Astrocyte (in vitro differentiated cells and primary cell): ENCODE data around the gene DYNLT5.

Experiments
- EZH2 ChIP-seq: IDR thresholded peaks from 2 replicates; pipeline ENCODE4 v1.6.1; 2012; ENCODE audit warnings: mild to moderate bottlenecking, low read length, inconsistent platforms; ENCODE audit not compliant: insufficient read depth
- TF ChIP-seq, protein P1 (sequence below): IDR thresholded peaks from 2 replicates; pipeline ENCODE4 v1.5.1; 2011; ENCODE audit warnings: low read depth, mild to moderate bottlenecking, inconsistent platforms, low read length, moderate library complexity; ENCODE audit not compliant: insufficient read depth

DNA sequence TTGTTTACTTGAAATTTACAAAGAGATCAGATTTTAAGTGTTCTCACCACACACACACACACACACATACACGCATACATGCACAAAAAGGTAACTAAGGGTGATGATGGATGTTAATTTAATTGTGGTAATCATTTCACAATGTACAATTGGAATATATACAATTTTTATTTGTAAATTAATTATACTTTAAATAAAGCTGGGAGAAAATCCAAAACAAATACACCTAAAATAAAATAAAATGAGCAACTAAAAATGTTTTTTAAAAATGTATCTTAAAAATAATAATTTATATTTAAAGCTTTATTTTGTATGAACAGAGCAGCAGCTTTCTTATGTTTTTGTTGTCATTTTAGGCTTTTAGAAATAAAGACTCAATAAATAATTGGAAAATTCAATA lies 57.0 kb downstream of the DYNLT5 start:
- TF ChIP-seq, protein P1, sequence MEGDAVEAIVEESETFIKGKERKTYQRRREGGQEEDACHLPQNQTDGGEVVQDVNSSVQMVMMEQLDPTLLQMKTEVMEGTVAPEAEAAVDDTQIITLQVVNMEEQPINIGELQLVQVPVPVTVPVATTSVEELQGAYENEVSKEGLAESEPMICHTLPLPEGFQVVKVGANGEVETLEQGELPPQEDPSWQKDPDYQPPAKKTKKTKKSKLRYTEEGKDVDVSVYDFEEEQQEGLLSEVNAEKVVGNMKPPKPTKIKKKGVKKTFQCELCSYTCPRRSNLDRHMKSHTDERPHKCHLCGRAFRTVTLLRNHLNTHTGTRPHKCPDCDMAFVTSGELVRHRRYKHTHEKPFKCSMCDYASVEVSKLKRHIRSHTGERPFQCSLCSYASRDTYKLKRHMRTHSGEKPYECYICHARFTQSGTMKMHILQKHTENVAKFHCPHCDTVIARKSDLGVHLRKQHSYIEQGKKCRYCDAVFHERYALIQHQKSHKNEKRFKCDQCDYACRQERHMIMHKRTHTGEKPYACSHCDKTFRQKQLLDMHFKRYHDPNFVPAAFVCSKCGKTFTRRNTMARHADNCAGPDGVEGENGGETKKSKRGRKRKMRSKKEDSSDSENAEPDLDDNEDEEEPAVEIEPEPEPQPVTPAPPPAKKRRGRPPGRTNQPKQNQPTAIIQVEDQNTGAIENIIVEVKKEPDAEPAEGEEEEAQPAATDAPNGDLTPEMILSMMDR: no peak
- TF ChIP-seq EZH2: no peak
